ENCODE data around the gene GIPC3.

GIPC3 gene

GRCh38 chr19:3573162-3573857 is 12.0 kb upstream of the GIPC3 start:
- TF ChIP-seq CTCF (IDR thresholded peaks at IDR 0.05; ENCODE audit: control insufficient read depth, extremely low read depth, insufficient read depth): no peak
- no peak for DNase-seq (ENCODE audit: low read depth)
- H3K4me3 ChIP-seq (ENCODE audit: low read depth, low read length): peak overlapping the region; percentile 99

- TF ChIP-seq CTCF (IDR thresholded peaks at IDR 0.05; ENCODE audit: control insufficient read depth, extremely low read depth, insufficient read depth): no peak
- DNase-seq (ENCODE audit: low read depth): peak; percentile 89
- H3K4me3 ChIP-seq (ENCODE audit: low read depth, low read length): peak overlapping the region; percentile 99
Measured at GRCh38 chr19:3573858-3574637, 11.2 kb upstream of the GIPC3 start.

- DNase-seq (ENCODE audit: low read depth): no peak
- TF ChIP-seq CTCF (IDR thresholded peaks at IDR 0.05; ENCODE audit: control insufficient read depth, extremely low read depth, insufficient read depth): no peak
- H3K4me3 ChIP-seq (ENCODE audit: low read depth, low read length): no peak overlapping the region
Measured at GRCh38 chr19:3575260-3575741, 10.0 kb upstream of the GIPC3 start.

GRCh38 chr19:3575949-3576673 is 9.2 kb upstream of the GIPC3 start:
- no peak overlapping the region for H3K4me3 ChIP-seq (ENCODE audit: low read depth, low read length)
- no peak for TF ChIP-seq CTCF (IDR thresholded peaks at IDR 0.05; ENCODE audit: control insufficient read depth, extremely low read depth, insufficient read depth)
- DNase-seq (ENCODE audit: low read depth): no peak

- TF ChIP-seq CTCF (IDR thresholded peaks at IDR 0.05; ENCODE audit: control insufficient read depth, extremely low read depth, insufficient read depth): no peak
- DNase-seq (ENCODE audit: low read depth): no peak
- H3K4me3 ChIP-seq (ENCODE audit: low read depth, low read length): no peak overlapping the region
Measured at GRCh38 chr19:3576696-3577443, 8.4 kb upstream of the GIPC3 start.

- TF ChIP-seq CTCF (IDR thresholded peaks at IDR 0.05; ENCODE audit: control insufficient read depth, extremely low read depth, insufficient read depth): no peak
- H3K4me3 ChIP-seq (ENCODE audit: low read depth, low read length): no peak overlapping the region
- no peak for DNase-seq (ENCODE audit: low read depth)
Measured at GRCh38 chr19:3577723-3578344, 7.4 kb upstream of the GIPC3 start.
